Left lobe of liver (tissue), 2 donors: ENCODE results near the gene INPP5A. TPM values are rescaled to one million over a fixed set of nuclear protein-coding genes. Genes with fewer than 3 reads are reported as not detected.
A peak's percentile ranks its signal among the peaks of the same experiment; 100 is the strongest.
"Not testable (repeated sequence)": the region's sequence is repeated elsewhere in the genome, so short reads cannot be mapped to it uniquely, and the experiment has no call there.

Source experiments
- ATAC-seq: fragments of 200-7000 bp; cut with Tn5 transposase; one replicate; pipeline ENCODE4 v1.9.1; 2020; ENCODE audit warnings: mild to moderate bottlenecking, moderate library complexity
- DNase-seq: peaks from one replicate; pipeline ENCODE4 v3.0.0-alpha.2; 2020; ENCODE audit warnings: low spot score
- total RNA-seq: library from RNA; stranded (reverse); gene quantifications from one replicate; pipeline ENCODE4 v1.2.1, GENCODE V29; 2021
- donor health status: DM: no; HTN: no; CAD: no; lungs with moderate emphysema.
- donor health status: DM: no; HTN: yes; CAD: no.

The INPP5A gene, protein sequence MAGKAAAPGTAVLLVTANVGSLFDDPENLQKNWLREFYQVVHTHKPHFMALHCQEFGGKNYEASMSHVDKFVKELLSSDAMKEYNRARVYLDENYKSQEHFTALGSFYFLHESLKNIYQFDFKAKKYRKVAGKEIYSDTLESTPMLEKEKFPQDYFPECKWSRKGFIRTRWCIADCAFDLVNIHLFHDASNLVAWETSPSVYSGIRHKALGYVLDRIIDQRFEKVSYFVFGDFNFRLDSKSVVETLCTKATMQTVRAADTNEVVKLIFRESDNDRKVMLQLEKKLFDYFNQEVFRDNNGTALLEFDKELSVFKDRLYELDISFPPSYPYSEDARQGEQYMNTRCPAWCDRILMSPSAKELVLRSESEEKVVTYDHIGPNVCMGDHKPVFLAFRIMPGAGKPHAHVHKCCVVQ
- total RNA-seq = 18.3 TPM

GRCh38 chr10:132537684-132538001 lies at the start of gene INPP5A:
TSS of gene INPP5A (plus strand) at chr10:132537787. CDS start at chr10:132538097, 310 bp downstream.
- no peak for DNase-seq
- ATAC-seq = no peak

DNA sequence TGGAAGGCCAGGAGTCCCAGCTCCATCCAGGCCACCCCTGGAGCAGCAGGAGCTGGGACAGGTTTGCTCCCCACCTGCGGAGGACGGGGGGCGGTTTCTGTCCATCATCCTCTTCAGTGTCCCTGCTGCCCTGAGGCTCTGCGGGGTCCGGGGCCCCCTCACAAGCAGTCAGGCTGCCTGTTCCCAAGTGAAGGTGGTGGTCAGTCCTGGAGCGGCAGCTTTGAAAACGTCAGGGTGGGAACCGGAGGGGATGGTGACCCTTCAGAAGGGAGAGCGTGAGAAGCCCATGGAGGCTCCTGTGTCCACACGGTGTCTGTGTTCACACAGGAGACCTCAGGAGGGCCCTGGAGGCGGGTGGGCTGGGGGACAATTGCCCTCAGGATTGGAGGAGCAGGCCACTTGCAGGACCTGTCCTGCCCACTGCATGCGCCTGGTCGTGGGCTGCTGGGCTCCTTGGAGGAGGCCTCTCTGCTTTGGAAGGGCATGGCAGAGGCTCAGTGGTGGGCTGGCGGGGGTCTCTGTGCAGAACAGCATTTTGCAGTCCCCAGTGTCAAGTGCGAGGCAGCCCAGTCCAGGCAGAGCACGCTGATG lies 49.3 kb upstream of the INPP5A start:
- DNase-seq (no peak), ATAC-seq (no peak)

DNA sequence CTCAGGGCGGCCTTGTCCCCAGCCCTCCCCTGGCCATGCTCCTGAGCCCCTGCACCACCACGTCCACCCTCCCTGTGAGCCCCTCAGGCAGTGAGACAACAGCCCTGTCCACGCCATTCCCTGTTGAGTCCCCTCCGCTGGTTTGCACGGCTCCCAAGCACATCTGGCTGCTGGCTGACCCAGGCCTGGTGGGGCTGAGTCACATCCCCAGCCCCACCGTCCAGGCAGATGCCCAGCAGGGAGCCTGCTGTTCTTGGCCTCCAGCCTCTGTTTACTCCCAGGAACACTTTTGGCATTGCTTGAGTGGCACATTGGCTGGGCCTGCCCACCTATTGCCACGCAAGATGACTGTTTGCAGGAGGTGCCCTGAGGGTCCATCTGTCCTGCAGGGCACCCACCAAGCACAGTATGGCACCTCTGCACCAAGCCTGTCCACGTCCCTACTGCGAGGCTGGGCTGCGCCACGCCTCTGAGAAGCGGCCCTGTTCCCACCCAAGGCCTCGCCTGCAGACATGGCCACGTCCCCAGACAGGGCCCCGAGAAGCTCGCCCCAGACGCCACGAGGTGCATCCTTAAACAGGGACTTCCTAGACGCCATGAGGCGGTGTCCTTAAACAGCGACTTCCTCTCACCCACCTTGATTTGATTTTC lies 48.4 kb upstream of the INPP5A start:
- no peak for ATAC-seq
- no peak for DNase-seq

DNA sequence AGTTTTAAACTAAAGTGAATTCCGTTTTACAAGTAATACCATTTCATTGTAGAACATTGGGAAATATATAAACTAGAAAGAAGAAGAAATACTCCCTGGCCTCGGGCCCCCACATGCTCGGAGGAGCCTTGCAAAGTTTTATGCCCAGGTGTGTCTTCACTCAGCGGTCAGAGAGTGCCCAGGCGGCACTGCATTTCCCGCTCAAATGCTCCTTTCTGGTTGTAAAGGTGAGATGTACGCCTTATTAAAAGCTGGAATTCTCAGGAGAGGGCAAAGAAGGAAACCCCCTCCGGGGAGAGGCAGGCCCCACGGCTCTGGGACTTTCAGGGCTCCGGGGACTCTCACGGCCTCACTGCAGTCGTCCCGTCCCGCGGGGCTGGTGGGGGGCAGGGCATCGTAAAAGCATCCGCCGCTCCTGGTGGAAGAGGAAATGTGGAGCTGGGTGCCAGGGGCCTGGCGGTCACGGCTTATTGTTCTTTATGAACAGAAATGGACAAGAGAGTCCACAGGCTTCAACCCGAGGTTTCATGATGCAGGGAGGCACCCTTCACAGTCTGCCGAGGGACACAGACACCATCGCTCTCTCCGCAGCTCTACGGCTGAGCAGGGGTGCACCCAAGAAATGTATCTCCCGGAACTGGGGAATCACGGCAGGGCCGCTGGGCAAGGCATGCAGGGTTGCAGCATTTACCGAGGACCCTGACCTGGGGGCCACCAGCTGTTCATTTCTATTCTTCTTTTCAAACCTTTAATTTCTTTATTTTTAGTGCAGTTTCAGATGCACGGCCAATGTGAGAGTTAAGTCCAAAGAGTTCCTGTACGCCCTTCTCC lies 47.7 kb upstream of the INPP5A start:
- DNase-seq = no peak
- no peak for ATAC-seq

DNA sequence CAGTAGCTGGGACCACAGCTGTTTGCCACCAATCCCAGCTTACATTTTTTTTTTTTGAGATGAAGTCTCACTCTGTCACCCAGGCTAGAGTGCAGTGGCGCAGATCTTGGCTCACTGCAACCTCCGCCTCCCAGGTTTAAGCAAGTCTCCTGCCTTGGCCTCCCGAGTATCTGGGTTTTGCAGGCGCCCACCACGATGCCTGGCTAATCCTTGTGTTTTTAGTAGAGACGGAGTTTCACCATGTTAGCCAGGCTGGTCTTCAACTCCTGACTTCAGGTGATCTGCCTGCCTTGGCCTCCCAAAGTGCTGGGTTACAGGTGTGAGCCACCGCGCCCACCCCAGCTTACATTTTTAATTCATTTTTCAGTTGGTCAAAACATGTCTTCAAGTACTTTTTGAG lies 46.1 kb upstream of the INPP5A start:
- not testable (repeated sequence) for ATAC-seq, DNase-seq

GRCh38 chr10:132492323-132493025 lies 45.1 kb upstream of the INPP5A start:
- ATAC-seq (no peak), DNase-seq (no peak)

DNA sequence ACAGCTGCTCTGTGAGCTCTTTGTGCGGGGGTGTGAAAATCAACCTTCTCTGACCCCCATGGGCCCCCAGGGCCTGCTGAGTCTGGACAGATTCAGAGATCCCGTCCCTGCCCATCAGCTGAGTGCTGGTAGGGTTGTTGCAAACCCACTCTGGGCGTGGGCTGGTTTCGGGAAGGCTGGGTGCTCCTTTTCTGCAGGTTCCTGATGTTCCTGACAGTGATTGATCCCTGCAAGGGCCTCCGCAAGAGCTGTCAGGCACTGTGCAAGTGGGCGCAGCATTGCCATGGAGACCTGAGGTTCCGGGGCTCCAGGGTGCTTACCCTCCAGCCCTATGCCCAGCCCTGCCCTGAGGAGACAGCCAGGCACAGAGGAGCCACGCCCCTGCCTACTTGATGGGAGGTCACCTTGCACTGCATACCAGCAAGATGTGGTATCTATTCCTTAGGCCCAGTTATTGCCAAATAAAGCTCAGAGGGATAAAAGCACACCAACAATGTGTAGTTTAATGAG lies 44.3 kb upstream of the INPP5A start:
- DNase-seq (no peak), ATAC-seq (no peak)

- no peak for DNase-seq
- ATAC-seq = no peak
Observed at GRCh38 chr10:132493756-132494290, 43.8 kb upstream of the INPP5A start.

GRCh38 chr10:132494866-132495630 lies 42.5 kb upstream of the INPP5A start:
- DNase-seq = no peak
- ATAC-seq = no peak

- DNase-seq (no peak), ATAC-seq (no peak)
Observed at GRCh38 chr10:132496360-132497062, 41.1 kb upstream of the INPP5A start.

DNA sequence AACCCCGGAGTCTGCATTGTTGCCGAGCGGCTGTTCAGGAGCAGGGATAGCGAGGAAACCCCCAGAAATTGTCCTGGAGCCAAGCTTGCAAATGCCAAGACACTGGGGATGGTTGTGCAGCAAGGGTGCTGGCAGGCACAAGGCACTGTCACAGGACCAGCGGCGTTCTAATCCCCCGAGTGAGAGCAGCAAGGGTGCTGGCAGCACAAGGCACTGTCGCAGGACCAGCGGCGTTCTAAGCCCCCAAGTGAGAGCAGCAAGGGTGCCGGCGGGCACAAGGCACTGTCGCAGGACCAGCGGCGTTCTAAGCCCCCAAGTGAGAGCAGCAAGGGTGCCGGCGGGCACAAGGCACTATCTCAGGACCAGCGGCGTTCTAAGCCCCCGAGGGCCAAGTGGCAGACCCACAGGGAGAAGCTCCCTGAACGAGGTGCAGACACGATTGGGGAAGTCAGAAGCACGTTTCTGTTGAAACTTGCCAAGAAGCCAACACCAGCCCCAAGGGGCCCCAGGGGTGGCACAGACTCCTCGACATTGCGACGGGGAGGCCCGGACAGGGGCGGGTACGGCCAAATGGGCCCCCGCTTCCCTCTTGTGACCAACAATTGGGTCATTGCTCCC lies 40.4 kb upstream of the INPP5A start:
- no peak for DNase-seq

DNA sequence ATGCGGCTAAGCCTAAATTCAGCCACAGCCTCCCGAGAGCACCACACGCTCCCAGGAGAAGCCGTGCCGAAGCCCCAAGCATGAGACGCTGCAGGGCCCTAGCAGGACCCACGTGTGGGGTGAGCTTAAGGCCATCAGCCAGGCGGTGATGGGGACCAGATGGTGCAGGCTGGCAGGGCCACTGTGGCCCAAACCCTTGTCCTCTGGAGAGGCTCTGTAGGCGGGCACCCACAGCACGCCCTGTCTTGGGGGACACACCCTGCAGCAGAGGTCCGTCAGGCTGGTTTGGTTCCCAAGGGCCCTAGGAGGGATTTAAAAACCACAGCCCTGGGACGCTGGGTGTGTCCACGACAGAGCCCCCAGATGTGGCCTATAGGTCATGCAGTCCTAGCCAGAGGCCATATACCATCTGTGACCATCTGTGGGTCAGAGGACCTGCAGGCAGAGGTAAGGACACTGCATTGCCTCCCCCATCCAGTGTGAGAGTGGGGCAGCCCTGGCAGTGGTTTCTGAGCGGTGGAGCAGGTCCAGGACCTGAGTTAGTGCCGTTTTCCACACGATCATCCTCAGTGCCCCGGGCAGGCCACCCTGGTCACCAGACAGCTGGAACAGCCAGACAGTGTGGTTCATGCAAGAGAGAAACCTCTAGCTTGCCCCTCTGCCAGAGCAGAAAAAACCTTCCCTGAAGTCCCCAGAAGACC lies 39.6 kb upstream of the INPP5A start:
- DNase-seq (no peak), ATAC-seq (no peak)

More for the DNA sequence above, 40.4 kb upstream of the INPP5A start:
- ATAC-seq = no peak

- DNase-seq = peak; percentile 33
- ATAC-seq = no peak
Observed at GRCh38 chr10:132498562-132499366, 38.8 kb upstream of the INPP5A start.

- DNase-seq = no peak
- no peak for ATAC-seq
Observed at GRCh38 chr10:132499367-132499685, 38.3 kb upstream of the INPP5A start.

DNA sequence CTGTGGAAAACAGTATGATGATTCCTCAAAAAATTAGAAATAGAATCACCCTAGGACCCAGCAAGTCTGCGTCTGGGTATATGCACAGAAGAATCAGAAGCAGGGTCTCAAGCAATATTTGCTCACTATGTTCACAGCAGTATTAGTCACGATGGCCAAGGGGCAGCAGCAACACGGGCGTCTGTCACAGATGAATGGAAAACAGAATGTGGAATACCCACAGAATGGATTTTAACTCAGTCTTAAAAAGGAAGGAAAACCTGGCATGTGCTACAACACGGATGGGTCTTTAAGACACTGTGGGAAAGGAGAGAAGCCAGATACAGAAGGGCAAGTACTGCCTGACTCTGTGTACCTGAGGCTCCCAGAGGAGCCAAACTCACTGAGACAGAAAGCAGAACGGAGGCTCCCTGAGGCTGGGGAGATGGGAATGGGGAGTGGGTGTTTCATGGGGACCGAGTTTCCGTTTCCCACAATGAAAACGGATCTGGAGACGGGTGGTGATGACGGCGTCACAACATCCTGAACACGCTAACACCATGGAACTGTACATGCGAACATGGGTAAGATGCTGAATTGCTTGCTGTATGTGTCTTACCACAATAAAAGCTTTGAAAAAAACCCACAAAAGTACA lies 36.7 kb upstream of the INPP5A start:
- no peak for ATAC-seq
- DNase-seq = no peak

DNA sequence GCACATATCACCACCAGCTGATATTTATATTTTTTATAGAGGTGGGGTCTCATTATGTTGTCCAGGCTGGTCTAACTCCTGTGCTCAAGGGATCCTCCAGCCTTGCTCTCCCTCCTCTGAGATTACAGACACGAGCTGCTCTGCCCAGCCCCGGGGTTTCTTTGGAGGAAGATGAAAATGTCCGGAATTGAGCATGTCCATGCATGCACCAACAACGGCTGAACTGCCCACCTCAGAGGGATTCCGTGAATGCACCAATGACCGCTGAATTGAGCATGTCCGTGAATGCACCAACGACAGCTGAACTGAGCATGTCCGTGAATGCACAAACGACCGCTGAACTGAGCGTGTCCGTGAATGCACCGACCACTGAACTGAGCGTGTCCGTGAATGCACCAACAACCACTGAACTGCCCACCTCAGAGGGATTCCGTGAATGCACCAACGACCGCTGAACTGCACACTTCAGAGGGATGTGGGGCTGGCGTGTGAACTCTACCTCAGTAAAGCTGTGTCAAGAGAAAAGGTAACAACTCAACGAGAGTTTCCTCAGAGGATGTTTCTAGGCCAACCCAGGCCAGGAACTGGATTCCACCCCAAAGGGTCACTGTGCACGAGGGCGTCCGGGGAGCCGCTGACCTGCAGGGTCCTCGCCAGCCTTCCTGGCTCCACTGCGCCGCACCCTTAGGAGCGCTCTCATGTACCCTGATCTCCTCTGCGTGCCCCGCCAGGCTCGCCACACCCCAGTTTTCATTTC lies 34.9 kb upstream of the INPP5A start:
- ATAC-seq (no peak), DNase-seq (no peak)
